Measurements from ENCODE around the gene COPG2.
A peak's percentile ranks its signal among the peaks of the same experiment; 100 is the strongest.
"Not testable (repeated sequence)": the region's sequence is repeated elsewhere in the genome, so short reads cannot be mapped to it uniquely, and the experiment has no call there.

The COPG2 gene

GRCh38 chr7:130648580-130648979 lies 20.0 kb downstream of the COPG2 start:
- no peak for DNase-seq

- DNase-seq, result no peak
Measured at GRCh38 chr7:130642383-130642782, 26.2 kb downstream of the COPG2 start.

- DNase-seq, result no peak
Measured at GRCh38 chr7:130641497-130641896, 27.1 kb downstream of the COPG2 start.

GRCh38 chr7:130641040-130641439 lies 27.5 kb downstream of the COPG2 start:
- no peak for DNase-seq

- DNase-seq, result no peak
Measured at GRCh38 chr7:130639388-130639787, 29.2 kb downstream of the COPG2 start.

GRCh38 chr7:130632111-130632510 lies 36.4 kb downstream of the COPG2 start:
- no peak for DNase-seq

- DNase-seq, result no peak
Measured at GRCh38 chr7:130628901-130629300, 39.6 kb downstream of the COPG2 start.

GRCh38 chr7:130627775-130628174 lies 40.8 kb downstream of the COPG2 start:
- no peak for DNase-seq

- DNase-seq, result no peak
Measured at GRCh38 chr7:130622866-130623265, 45.7 kb downstream of the COPG2 start.

- no peak for DNase-seq
Measured at GRCh38 chr7:130615583-130615982, 53.0 kb downstream of the COPG2 start.

- DNase-seq, result no peak
Measured at GRCh38 chr7:130614449-130614848, 54.1 kb downstream of the COPG2 start.

- no peak for DNase-seq
Measured at GRCh38 chr7:130611218-130611617, 57.3 kb downstream of the COPG2 start.

- DNase-seq, result not testable (repeated sequence)
Measured at GRCh38 chr7:130607066-130607465, 61.5 kb downstream of the COPG2 start.

- no peak for DNase-seq
Measured at GRCh38 chr7:130606161-130606560, 62.4 kb downstream of the COPG2 start.

- DNase-seq, result no peak
Measured at GRCh38 chr7:130598056-130598455, 70.5 kb downstream of the COPG2 start.

- no peak for DNase-seq
Measured at GRCh38 chr7:130595986-130596385, 72.6 kb downstream of the COPG2 start.

- DNase-seq, result peak; percentile 1
Measured at GRCh38 chr7:130593033-130593432, 75.5 kb downstream of the COPG2 start.

- DNase-seq, result not testable (repeated sequence)
Measured at GRCh38 chr7:130591464-130591863, 77.1 kb downstream of the COPG2 start.

GRCh38 chr7:130585932-130586331 lies 82.6 kb downstream of the COPG2 start:
- DNase-seq, result not testable (repeated sequence)

- DNase-seq, result not testable (repeated sequence)
Measured at GRCh38 chr7:130575110-130575509, 93.4 kb downstream of the COPG2 start.

- not testable (repeated sequence) for DNase-seq
Measured at GRCh38 chr7:130570144-130570543, 98.4 kb downstream of the COPG2 start.

GRCh38 chr7:130566898-130567280 lies 101.7 kb downstream of the COPG2 start:
- DNase-seq, result no peak

GRCh38 chr7:130566168-130566897 lies 102.2 kb downstream of the COPG2 start:
- no peak for DNase-seq

- no peak for DNase-seq
Measured at GRCh38 chr7:130560972-130561371, 107.6 kb downstream of the COPG2 start.

- no peak for DNase-seq
Measured at GRCh38 chr7:130559184-130559583, 109.4 kb downstream of the COPG2 start.
